HG02885 (cell line): Measurements from ENCODE around the gene DDI1.
"Not testable (repeated sequence)": the region's sequence is repeated elsewhere in the genome, so short reads cannot be mapped to it uniquely, and the experiment has no call there.

Experiments used
- ATAC-seq: cut with Tn5 transposase; IDR thresholded peaks from one replicate; pipeline ENCODE4 v1.9.1; 2021; ENCODE audit warnings: mild to moderate bottlenecking; ENCODE audit not compliant: unreplicated experiment, poor library complexity

DDI1 gene

DNA sequence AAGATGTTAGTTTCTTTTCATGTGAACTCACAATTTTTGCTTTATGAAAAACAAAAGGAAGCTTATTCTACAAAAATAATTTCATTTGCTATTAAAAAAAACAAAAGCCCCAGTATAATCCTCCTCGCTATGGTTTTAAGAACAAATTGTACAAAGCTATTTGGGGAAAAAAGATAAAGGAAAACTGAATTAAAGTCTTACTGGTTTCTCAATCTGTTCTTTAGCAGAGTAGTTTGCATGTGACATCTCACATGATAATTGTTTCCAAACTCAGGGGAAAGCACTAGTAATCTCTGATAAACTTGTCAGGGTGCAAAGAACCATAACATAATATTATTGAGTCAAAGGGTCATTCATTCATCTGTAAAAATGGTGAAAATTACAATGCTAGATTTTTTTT, 2.9 kb upstream of the DDI1 start:
- no peak for ATAC-seq

DNA sequence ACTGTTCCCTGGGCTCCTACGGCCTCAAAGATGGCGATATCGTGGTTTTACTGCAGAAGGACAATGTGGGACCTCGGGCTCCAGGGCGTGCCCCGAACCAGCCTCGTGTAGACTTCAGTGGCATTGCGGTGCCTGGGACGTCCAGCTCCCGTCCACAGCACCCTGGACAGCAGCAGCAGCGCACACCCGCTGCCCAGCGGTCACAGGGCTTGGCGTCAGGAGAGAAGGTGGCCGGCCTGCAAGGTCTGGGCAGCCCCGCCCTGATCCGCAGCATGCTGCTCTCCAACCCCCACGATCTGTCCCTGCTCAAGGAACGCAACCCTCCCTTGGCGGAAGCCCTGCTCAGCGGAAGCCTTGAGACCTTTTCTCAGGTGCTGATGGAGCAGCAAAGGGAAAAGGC, 555 bp downstream of the DDI1 start:
- ATAC-seq = no peak

DNA sequence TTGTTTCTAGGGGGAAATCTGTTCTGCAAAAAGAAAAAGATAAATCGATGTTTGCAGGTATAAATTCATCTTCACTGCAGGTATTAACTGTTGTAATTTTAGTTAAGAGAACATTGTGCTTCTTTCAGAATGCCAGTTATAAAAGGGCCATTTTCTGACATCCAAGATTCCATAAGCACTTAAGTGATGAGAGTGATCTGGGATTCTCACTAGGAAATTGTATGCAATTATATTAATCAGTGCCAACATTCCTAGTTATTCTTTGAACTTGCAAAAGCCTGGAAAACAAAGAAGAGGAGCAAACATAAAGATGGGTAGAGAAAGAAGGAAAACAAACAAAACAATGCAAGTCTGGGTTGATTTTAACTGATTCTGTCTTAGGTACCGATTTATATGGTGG, 5.4 kb downstream of the DDI1 start:
- ATAC-seq = no peak

DNA sequence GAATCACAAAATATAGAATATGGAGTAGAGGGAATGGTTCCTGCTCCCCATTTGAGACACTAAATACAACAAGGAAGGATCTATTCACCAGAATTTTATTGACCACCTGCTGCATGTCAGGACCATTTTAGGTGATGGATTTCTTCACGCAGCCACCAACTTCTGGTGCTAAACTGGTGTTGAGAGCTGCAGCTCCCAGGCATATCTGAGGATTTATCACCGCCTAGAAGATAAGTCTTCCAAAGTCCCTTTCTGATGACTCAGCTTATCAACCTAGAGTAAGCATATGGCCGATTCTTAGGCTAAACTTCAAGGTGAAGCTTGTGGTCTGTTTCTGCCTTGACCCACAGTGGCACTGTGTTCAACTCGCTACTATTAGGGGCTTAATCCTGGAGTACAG, 6.7 kb downstream of the DDI1 start:
- no peak for ATAC-seq

DNA sequence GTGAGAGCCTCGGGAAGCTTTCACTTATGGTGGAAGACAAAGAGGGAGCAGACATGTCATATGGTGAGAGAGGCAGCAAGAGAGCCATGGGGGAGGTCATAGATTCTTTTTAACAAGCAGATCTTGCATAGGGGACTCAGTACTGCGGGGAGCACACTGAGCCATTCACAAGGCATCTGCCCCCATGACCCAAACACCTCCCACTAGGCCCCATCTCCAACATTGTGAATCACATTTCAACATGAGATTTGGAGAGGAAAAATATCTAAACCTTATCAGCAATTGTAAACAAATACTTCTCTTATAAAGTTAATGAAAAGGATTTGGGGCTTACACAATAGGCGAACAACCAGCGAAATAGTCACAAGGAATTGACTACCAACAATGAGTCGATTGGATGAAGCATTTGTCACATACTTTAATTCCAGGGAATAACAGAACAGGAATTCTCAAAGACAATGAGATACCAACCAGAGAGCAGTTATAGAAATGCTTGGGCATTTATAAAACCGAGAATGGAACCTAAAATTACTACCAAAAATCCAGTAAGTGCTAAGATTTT, 7.3 kb downstream of the DDI1 start:
- no peak for ATAC-seq

DNA sequence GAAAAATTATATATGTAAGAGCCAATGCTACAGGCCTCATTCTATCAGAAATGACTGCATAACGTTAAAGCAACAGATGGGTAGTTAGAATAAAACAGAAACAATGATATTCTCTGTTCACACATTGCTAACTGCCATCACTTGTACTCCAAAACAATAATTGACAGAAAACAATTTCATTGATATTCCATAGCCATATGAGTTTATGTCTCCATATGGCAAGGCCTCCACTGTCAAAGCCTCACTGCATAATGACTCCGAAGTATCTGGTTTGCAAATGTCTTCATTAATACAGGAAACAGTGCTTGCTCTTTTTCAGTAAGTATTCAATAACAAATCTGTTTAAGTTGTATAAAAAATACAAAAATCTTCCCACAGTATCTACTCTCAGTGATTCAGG, 9.9 kb downstream of the DDI1 start:
- ATAC-seq = no peak

DNA sequence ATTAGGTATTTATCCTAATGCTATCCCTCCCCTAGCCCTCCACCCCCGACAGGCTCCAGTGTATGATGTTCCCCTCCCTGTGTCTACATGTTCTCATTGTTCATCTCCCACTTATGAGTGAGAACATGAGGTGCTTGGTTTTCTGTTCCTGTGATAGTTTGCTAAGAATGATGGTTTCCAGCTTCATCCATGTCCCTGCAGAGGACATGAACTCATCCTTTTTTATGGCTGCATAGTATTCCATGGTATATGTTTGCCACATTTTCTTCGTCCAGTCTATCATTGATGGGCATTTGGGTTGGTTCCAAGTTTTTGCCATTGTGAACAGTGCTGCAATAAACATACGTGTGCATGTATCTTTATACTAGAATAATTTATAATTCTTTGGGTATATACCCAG, 10.4 kb downstream of the DDI1 start:
- ATAC-seq = not testable (repeated sequence)

DNA sequence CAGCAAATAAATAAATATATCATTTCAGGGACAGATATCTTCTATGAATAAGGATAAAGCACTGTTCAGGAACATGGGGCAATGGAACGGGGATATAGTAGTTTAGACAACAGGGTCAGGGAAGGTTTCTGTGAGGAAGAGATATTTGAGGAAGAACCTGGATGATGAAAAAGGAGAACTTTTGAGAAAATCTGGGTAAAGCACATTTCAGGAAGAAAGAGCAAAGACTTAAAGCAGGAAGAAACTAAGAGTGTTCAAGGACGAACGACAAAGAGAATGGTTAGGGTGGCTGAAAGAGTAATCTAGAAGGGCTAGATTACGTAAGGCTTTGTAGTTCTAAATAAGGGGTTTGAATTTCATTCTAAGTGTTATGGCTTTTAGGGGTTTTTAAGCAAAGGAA, 12.7 kb downstream of the DDI1 start:
- ATAC-seq = no peak

DNA sequence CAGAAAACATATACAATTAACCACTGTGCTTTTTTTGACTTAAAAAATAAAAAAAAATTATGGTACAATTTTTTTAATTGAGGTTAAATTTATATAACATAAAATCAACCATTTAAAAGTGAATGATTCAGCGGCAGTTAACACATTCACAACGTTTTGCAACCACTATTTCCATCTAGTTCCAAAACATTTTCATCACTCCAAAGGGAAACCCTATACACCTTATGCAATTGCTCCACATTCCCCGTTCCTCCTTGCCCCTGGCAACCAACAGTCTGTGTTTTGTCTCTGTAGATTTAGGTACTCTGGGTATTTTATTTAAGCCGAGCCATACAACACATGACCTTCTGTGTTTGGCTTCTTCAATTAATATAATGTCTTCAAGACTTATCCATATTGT, 15.3 kb downstream of the DDI1 start:
- no peak for ATAC-seq

DNA sequence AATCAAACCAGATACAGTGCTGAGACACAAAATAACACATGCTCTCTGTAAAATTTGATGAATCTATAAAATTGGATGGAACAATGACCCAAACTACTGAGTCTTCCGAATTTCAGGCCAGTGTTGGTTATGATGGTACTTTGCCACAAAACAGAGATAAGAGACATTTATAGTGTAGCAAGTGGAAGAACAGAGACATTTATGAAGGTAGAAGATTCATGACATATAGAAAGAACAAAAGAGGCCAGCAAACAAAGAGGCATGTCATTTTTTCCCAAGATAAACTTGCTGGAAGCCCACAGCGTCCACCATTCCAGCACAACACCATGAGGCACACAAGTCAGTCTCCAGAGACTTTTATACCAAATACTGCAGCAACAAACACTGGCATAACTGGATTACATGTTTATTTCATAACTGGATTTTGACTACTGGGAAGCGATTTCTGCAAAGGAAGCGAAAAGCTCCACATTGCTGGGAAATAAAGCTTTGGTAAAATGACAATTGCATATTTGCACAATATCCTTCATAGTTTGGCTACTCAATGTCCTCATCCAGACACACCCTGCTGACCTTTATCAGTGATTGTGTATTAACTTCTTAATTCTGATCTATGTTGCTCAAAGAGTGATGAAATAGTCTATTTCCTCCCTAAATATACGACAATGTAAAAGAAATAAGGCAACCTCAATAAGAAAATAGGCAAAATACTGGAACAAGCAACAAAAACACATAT, 17.5 kb downstream of the DDI1 start:
- ATAC-seq = no peak

DNA sequence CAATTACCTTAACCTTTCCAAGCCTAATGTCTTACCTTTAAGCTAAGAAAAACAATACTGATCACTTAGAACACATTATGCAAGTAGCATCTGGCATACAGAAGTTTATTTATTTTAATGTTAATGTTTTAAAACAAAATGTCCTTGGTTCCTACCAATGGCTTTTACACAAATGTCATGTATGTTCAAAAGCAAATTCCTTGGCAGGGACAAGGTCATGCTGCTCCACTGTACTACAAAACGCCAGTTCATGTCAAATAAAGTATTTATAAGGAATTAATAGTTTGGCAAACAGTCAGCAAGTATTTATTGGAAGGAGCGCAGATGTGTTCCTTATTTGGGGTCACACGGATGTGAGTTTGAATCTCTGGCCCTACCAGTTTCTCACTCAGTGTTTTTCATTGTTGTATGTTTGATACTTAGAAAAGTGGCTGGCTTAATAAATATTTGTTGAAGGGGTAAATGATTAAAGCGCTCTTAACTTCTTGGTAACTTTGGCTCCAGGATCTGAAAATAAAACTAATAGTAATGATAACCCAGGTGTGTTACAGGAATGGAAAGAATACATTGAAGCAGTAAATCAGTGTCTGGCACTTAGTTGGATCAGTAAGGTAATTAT, 18.6 kb downstream of the DDI1 start:
- ATAC-seq = no peak

DNA sequence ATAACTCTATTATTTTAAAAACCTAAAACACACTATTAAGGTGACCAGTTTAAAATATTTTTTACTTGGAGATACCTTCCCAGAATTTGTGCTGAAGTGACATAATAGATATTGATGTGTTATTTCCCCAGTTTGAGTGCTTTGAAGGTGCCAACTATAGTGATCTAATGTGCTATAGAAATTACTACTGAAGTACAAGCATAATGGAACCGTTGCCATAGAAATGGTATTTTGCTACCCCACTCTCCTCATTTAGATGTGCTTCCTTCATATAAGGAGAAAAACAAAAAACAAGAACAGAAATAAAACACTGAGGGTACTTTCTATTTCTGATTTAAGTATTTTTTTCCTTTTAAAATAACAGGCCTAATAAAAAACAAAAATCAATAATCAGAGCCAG, 19.2 kb downstream of the DDI1 start:
- ATAC-seq = no peak

DNA sequence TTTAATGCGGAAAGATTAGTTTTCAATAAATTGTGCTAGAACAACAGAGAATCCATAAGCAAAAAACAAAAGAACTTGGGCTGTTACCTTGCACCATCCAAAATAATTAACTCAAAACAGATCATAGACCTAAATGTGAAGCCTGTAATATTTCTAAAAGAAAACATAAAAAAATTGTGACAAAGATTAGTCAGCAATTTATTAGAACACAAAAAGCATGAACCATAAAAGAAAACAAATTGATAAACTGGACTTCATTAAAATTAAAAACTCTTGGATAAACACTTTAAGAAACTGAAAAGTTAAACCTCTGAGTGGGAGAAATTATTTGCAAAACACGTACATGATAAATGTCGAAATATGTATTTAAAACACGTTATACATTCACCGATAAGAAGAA, 21.5 kb downstream of the DDI1 start:
- ATAC-seq = no peak

DNA sequence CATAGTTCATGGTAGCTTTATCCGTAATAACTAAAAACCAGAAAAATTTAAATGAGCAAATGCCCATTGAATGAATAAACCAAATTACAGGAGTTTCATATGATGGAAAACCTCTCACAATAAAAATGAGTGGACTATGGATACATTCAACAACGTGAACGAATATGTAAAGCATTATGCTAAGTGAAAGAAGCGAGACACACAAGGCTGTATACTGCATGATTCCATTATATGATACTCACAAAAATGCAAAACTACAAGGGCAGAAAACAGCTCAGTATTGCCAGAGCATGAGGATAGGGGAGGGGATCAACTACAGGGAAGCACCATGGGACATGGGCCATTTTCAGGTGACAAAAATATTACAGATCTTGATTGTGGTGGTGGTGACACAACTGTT, 22.2 kb downstream of the DDI1 start:
- ATAC-seq = no peak

DNA sequence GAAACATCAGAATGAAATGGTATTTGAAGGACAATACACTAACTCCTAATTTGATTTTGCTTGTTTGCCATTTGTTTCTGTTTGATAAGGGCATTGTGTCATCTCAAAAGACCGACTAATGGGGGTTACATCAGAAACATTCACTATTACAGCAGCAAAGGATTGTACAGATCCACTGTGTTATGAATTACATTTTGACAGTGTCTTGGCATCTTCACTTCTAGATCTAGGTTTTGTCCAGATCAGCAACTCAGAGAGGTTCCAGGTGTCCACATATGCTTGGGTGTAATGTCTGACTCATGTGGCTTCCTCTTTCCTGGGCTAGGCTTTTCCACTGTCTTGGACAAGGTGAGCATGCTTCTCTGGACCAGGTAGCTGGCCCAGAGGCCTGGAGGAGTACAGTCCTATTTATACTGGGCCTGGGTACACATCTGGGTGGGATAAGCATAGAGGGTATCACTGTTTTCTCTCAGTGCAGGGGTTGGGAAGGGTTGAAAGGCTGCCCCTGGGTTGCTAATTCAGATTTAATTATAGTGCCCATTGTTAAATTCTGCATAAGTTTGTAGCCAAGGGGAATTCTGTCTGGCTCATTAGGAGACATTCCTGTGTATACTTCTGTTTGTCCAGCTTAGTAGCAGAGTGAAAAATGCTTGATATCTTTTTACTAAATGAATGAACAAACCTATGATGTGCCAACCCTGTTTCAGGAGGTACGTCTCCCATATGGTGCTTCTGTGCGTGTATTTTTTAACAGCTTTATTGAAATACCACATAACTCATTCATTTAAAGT, 23.8 kb downstream of the DDI1 start:
- no peak for ATAC-seq

DNA sequence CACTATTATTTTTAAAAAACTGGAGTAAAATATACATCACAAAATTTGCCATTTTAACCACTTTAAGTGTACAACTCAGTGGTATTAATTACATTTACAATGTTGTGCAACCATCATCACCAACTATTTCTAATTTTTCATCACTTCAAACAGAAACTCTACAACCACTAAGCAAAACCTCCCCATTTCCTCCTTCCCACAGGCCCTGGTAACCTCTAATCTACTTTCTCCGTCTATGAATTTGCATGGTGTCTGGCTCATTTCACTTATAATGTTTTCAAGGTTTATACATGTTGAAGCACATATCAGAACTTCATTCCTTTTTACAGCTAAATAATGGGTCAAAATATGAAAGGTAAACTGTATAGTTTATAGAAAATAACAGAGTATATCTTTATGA, 24.4 kb downstream of the DDI1 start:
- peak; percentile 81 for ATAC-seq

DNA sequence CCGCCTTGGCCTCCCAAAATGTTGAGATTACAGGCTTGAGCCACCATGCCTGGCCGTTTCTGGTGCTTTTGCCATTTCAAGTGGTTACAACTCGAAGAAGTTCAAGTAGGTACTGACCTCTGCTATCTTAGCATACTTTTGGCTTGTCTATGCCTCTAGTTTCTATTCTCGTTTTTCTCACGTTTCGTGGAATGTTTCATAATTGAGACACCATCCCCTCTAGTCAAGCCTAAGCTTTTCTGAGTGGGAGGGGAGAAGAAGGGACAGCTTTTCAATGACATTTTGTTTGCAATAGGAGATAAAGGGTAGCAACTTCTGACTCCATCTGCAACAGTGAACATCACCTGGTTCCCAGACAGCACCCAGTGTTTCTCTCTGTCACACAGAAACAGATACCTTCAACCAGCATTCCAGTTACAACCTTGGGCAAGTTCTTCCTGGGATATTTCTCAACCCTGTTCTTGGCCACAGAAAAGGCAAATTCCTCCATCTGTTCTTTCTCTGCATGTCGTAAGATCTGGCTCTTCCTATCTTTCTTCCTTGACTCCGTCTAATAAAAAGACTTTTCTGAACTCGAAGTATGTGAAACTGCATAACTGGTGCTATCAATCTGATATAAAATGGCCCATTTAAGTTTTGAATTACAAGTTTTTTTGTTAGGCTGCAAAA, 25.5 kb downstream of the DDI1 start:
- no peak for ATAC-seq

DNA sequence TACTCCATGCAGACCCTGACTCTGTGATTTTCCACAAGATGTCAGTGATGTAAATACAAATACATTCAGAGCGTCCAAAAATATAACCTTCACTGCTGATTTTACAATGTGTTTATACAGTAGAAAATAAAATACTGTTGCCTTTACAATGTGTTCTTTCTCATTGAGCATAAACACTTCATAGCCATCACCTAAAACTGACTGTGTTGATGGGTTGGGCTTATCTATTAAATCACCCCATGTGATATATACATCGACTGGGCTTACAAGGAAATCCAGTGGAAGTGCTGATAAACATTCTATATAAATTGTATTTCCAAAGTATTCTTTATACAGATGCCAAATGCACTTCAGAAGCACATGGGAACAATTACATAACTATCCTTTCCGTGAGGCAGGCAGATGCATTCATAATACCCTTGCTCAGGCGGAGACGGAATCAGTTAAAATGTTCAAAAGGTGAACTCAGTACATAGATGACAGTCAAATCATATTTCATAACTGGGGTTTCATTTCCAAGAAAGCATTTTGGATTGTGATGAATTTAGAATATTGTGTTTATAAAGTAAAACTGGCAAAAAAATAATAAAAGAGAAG, 27.7 kb downstream of the DDI1 start:
- no peak for ATAC-seq

DNA sequence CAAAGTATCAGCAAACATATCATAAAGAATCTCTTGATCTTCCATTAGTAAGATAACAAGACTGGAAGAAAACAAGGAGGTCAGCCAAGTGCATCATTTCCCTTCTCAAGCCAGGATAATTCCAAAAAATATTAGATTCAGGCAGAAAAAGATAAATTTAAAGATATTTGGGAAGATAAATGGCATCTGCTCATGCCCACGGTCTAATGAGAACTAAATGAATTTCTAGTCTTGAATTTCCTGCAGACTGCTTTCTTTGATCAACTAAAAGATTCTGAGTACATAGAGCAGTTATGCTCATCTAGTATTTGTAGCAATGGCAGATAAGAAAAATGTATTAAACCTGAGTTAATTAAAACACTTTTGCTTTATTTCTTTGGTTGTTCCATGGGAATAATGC, 31.1 kb downstream of the DDI1 start:
- ATAC-seq = no peak

DNA sequence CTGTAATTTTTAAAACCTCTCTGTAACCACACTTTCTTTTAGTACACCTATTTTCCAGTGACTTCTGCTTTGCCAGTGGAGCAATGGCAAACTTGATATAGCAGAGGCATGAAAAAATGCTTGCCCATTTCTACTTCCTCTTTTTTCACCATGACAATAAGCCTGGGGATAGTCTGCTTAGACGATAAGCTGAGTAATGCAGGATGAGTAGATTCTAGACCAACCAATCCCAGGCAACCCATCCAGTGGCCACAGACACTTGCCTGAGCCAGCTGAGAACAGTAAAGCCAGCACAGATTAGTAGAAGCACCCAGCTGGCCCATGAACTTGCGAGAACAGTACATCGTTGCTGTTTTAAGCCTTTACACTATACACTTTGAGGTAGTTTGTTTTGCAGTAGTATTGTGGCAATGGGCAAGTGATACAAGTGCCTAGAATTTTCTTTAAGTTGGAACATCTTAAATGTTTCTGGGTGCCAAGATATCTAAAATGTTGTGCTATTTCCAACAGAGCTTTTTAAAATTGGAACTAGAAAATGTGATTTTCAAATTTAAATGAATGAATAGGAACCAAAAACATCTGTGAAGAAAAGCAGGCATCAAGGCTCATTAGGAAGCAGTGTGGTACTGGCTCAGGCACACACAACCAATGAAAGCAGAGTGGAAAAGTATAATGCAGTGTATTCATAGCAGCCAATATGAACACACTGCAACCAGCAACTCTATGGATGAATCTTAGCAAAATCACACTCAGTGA, 37.7 kb downstream of the DDI1 start:
- peak; percentile 89 for ATAC-seq
